K562 (cell line): ENCODE results near the gene IKZF4. TPM values are rescaled to one million over a fixed set of nuclear protein-coding genes. Genes with fewer than 3 reads are reported as not detected.

ENCODE experiments used
- SETDB1 ChIP-seq: IDR thresholded peaks from one replicate; pipeline ENCODE4 v1.6.1; 2012; ENCODE audit warnings: low read length, control low read depth, inconsistent platforms
- SIN3A ChIP-seq, 2 experiments: fragments of 150-350 bp in 1 of 2; IDR thresholded peaks; 2 replicates each; pipeline ENCODE4 v1.6.1; 2011 to 2016; ENCODE audit warnings: borderline replicate concordance in 2 of 2, low read depth in 2 of 2, low read length in 2 of 2, mild to moderate bottlenecking in 2 of 2, moderate library complexity in 2 of 2; ENCODE audit not compliant: control insufficient read depth in 1 of 2
- polyA plus RNA-seq, 8 experiments: library from polyadenylated mRNA; depleted of rRNA in 4 of 8; stranded (reverse) in 5 of 8; unstranded in 3 of 8; fragments of >200 nt; fragmentation: Nextera tagmentation in 2 of 8; fragmentation: Illumina TruSeq in 1 of 8; extraction: Ambion mirVana in 2 of 8; extraction: Trizol in 1 of 8; gene quantifications; 2 replicates each; pipeline versions ENCODE4 v1.2.1 to v1.2.3, GENCODE V29; 2011 to 2014; ENCODE audit warnings: inconsistent platforms in 1 of 8, missing spikeins in 1 of 8
- total RNA-seq, 7 experiments: library from RNA; depleted of rRNA in 6 of 7; stranded (reverse); fragments of >200 nt in 6 of 7; fragmentation: Illumina TruSeq in 2 of 7; extraction: Trizol in 2 of 7; gene quantifications; 2 replicates each; pipeline versions ENCODE4 v1.2.1 to v1.2.3, GENCODE V29; 2011 to 2021; ENCODE audit warnings: low replicate concordance in 1 of 7
- TF ChIP-seq, protein P1 (sequence below): fragments of 450-650 bp; IDR thresholded peaks from 2 replicates; pipeline ENCODE4 v1.6.1; 2018; ENCODE audit not compliant: partially characterized antibody
- TF ChIP-seq, protein P2 (sequence below): fragments of 450-650 bp; IDR thresholded peaks from 2 replicates; pipeline ENCODE4 v1.6.1; 2016; ENCODE audit warnings: mild to moderate bottlenecking, moderate library complexity
- TF ChIP-seq, protein P3 (sequence below): fragments of 450-650 bp; formaldehyde crosslinking; conservative IDR thresholded peaks from 2 replicates; pipeline ENCODE4 v1.4.0; 2022; ENCODE audit warnings: mild to moderate bottlenecking, missing genetic modification characterization
- TF ChIP-seq, protein P4 (sequence below): fragments of 250-450 bp; sonication (Bioruptor Pico); IDR thresholded peaks from 2 replicates; pipeline ENCODE4 v1.9.0; 2021; ENCODE audit warnings: mild to moderate bottlenecking, inconsistent platforms

The IKZF4 gene
- total and polyA plus RNA-seq, 9 of the 15 experiments (the other 6 are each of a cell fraction or from before 2014, with no cell fraction given) = 1.9 to 16.3 (median 3.6) TPM

DNA sequence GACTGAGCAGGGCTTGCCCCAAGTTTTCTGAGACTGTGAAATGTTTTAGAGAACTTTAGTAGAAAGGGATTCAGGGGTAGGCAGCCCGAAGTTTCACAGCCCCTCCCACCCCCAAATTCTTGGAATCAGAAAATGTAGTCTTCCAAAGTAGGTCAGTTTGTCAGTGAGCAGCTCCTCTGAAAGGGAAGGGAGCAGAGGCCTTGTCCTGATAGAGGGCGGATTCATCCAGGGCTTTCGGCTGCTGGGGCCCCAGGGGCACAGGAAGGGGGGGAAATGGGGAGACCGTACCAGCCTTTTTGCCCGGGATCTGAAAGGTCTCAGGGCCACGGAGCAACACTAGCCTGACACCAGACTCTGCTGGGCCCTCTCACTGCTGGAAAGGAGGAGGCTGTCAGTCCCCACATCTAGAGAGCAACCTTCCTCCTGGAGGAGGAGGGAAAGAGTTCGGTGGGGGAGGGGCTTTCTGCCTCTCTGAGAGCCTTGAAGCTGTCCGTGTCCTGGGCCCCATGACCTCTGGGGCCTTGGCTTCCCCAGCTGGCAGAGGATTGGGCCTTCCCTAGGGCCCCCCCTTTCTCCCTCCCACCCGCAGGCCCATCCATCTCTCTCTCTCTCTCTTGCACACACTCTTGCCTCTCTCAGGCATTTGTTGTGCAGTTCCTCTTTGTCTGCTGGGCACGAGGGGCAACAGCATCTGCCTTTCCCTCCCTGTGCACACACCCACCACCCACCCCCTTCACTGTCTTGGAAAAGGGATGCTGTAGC, at the start of gene IKZF4 (continued):
- TF ChIP-seq, protein P1, sequence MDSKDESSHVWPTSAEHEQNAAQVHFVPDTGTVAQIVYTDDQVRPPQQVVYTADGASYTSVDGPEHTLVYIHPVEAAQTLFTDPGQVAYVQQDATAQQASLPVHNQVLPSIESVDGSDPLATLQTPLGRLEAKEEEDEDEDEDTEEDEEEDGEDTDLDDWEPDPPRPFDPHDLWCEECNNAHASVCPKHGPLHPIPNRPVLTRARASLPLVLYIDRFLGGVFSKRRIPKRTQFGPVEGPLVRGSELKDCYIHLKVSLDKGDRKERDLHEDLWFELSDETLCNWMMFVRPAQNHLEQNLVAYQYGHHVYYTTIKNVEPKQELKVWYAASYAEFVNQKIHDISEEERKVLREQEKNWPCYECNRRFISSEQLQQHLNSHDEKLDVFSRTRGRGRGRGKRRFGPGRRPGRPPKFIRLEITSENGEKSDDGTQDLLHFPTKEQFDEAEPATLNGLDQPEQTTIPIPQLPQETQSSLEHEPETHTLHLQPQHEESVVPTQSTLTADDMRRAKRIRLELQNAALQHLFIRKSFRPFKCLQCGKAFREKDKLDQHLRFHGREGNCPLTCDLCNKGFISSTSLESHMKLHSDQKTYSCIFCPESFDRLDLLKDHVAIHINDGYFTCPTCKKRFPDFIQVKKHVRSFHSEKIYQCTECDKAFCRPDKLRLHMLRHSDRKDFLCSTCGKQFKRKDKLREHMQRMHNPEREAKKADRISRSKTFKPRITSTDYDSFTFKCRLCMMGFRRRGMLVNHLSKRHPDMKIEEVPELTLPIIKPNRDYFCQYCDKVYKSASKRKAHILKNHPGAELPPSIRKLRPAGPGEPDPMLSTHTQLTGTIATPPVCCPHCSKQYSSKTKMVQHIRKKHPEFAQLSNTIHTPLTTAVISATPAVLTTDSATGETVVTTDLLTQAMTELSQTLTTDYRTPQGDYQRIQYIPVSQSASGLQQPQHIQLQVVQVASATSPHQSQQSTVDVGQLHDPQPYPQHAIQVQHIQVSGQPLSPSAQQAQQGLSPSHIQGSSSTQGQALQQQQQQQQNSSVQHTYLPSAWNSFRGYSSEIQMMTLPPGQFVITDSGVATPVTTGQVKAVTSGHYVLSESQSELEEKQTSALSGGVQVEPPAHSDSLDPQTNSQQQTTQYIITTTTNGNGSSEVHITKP = peak; percentile 36
- TF ChIP-seq, protein P2, sequence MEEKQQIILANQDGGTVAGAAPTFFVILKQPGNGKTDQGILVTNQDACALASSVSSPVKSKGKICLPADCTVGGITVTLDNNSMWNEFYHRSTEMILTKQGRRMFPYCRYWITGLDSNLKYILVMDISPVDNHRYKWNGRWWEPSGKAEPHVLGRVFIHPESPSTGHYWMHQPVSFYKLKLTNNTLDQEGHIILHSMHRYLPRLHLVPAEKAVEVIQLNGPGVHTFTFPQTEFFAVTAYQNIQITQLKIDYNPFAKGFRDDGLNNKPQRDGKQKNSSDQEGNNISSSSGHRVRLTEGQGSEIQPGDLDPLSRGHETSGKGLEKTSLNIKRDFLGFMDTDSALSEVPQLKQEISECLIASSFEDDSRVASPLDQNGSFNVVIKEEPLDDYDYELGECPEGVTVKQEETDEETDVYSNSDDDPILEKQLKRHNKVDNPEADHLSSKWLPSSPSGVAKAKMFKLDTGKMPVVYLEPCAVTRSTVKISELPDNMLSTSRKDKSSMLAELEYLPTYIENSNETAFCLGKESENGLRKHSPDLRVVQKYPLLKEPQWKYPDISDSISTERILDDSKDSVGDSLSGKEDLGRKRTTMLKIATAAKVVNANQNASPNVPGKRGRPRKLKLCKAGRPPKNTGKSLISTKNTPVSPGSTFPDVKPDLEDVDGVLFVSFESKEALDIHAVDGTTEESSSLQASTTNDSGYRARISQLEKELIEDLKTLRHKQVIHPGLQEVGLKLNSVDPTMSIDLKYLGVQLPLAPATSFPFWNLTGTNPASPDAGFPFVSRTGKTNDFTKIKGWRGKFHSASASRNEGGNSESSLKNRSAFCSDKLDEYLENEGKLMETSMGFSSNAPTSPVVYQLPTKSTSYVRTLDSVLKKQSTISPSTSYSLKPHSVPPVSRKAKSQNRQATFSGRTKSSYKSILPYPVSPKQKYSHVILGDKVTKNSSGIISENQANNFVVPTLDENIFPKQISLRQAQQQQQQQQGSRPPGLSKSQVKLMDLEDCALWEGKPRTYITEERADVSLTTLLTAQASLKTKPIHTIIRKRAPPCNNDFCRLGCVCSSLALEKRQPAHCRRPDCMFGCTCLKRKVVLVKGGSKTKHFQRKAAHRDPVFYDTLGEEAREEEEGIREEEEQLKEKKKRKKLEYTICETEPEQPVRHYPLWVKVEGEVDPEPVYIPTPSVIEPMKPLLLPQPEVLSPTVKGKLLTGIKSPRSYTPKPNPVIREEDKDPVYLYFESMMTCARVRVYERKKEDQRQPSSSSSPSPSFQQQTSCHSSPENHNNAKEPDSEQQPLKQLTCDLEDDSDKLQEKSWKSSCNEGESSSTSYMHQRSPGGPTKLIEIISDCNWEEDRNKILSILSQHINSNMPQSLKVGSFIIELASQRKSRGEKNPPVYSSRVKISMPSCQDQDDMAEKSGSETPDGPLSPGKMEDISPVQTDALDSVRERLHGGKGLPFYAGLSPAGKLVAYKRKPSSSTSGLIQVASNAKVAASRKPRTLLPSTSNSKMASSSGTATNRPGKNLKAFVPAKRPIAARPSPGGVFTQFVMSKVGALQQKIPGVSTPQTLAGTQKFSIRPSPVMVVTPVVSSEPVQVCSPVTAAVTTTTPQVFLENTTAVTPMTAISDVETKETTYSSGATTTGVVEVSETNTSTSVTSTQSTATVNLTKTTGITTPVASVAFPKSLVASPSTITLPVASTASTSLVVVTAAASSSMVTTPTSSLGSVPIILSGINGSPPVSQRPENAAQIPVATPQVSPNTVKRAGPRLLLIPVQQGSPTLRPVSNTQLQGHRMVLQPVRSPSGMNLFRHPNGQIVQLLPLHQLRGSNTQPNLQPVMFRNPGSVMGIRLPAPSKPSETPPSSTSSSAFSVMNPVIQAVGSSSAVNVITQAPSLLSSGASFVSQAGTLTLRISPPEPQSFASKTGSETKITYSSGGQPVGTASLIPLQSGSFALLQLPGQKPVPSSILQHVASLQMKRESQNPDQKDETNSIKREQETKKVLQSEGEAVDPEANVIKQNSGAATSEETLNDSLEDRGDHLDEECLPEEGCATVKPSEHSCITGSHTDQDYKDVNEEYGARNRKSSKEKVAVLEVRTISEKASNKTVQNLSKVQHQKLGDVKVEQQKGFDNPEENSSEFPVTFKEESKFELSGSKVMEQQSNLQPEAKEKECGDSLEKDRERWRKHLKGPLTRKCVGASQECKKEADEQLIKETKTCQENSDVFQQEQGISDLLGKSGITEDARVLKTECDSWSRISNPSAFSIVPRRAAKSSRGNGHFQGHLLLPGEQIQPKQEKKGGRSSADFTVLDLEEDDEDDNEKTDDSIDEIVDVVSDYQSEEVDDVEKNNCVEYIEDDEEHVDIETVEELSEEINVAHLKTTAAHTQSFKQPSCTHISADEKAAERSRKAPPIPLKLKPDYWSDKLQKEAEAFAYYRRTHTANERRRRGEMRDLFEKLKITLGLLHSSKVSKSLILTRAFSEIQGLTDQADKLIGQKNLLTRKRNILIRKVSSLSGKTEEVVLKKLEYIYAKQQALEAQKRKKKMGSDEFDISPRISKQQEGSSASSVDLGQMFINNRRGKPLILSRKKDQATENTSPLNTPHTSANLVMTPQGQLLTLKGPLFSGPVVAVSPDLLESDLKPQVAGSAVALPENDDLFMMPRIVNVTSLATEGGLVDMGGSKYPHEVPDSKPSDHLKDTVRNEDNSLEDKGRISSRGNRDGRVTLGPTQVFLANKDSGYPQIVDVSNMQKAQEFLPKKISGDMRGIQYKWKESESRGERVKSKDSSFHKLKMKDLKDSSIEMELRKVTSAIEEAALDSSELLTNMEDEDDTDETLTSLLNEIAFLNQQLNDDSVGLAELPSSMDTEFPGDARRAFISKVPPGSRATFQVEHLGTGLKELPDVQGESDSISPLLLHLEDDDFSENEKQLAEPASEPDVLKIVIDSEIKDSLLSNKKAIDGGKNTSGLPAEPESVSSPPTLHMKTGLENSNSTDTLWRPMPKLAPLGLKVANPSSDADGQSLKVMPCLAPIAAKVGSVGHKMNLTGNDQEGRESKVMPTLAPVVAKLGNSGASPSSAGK = peak; percentile 45; the same call in 1 of the 2 replicates
- peak; percentile 19 to 69; a peak in 1 of 4 replicates for TF ChIP-seq SIN3A (IDR thresholded peaks at IDR 0.05; ENCODE audit: borderline replicate concordance in 2 of 2, control insufficient read depth in 1 of 2, low read depth in 2 of 2, low read length in 2 of 2)
- TF ChIP-seq, protein P3, sequence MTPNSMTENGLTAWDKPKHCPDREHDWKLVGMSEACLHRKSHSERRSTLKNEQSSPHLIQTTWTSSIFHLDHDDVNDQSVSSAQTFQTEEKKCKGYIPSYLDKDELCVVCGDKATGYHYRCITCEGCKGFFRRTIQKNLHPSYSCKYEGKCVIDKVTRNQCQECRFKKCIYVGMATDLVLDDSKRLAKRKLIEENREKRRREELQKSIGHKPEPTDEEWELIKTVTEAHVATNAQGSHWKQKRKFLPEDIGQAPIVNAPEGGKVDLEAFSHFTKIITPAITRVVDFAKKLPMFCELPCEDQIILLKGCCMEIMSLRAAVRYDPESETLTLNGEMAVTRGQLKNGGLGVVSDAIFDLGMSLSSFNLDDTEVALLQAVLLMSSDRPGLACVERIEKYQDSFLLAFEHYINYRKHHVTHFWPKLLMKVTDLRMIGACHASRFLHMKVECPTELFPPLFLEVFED (CRISPR knock-in tag) = no peak
- TF ChIP-seq SETDB1 = no peak
- TF ChIP-seq, protein P4, sequence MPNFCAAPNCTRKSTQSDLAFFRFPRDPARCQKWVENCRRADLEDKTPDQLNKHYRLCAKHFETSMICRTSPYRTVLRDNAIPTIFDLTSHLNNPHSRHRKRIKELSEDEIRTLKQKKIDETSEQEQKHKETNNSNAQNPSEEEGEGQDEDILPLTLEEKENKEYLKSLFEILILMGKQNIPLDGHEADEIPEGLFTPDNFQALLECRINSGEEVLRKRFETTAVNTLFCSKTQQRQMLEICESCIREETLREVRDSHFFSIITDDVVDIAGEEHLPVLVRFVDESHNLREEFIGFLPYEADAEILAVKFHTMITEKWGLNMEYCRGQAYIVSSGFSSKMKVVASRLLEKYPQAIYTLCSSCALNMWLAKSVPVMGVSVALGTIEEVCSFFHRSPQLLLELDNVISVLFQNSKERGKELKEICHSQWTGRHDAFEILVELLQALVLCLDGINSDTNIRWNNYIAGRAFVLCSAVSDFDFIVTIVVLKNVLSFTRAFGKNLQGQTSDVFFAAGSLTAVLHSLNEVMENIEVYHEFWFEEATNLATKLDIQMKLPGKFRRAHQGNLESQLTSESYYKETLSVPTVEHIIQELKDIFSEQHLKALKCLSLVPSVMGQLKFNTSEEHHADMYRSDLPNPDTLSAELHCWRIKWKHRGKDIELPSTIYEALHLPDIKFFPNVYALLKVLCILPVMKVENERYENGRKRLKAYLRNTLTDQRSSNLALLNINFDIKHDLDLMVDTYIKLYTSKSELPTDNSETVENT (CRISPR knock-in tag) = no peak
